Measurements from ENCODE around the gene SPINT1.
A peak's percentile ranks its signal among the peaks of the same experiment; 100 is the strongest.

Gene SPINT1

GRCh38 chr15:40900256-40901052, 56.6 kb downstream of the SPINT1 start:
- TF ChIP-seq CTCF (IDR thresholded peaks at IDR 0.05; ENCODE audit: low read depth, low read length): no peak
- Histone ChIP-seq H3K4me3 (ENCODE audit: low read depth, low read length) (no peak overlapping the region), H3K9me3 (ENCODE audit: severe bottlenecking) (no peaks in the 10 kb centered on the region), H3K27ac (no peak overlapping the region), H3K27me3 (ENCODE audit: insufficient read depth, low read depth, severe bottlenecking) (no peaks in the 10 kb centered on the region), H3K36me3 (peaks cover 83% of the 10 kb centered on the region)
- no peak for DNase-seq

- no peak for TF ChIP-seq CTCF (IDR thresholded peaks at IDR 0.05; ENCODE audit: low read depth, low read length)
These were observed 57.2 kb downstream of the SPINT1 start for GRCh38 chr15:40901053-40901443.

GRCh38 chr15:40902605-40903561, 59.0 kb downstream of the SPINT1 start:
- Histone ChIP-seq H3K9me3 (ENCODE audit: severe bottlenecking) (no peaks in the 10 kb centered on the region), H3K27ac (no peak overlapping the region), H3K36me3 (peaks cover 64% of the 10 kb centered on the region), H3K27me3 (ENCODE audit: insufficient read depth, low read depth, severe bottlenecking) (no peaks in the 10 kb centered on the region), H3K4me3 (ENCODE audit: low read depth, low read length) (no peak overlapping the region)
- no peak for TF ChIP-seq CTCF (IDR thresholded peaks at IDR 0.05; ENCODE audit: low read depth, low read length)
- no peak for DNase-seq

More at GRCh38 chr15:40901053-40901443, 57.2 kb downstream of the SPINT1 start:
- DNase-seq: no peak
- no peaks in the 10 kb centered on the region for H3K27me3 ChIP-seq (ENCODE audit: insufficient read depth, low read depth, severe bottlenecking)
- no peak overlapping the region for H3K27ac ChIP-seq
- H3K9me3 ChIP-seq (ENCODE audit: severe bottlenecking): no peaks in the 10 kb centered on the region
- H3K36me3 ChIP-seq: peaks cover 79% of the 10 kb centered on the region
- no peak overlapping the region for H3K4me3 ChIP-seq (ENCODE audit: low read depth, low read length)

- DNase-seq: no peak
- Histone ChIP-seq H3K36me3 (peaks cover 51% of the 10 kb centered on the region), H3K27ac (no peak overlapping the region), H3K27me3 (ENCODE audit: insufficient read depth, low read depth, severe bottlenecking) (no peaks in the 10 kb centered on the region), H3K9me3 (ENCODE audit: severe bottlenecking) (no peaks in the 10 kb centered on the region), H3K4me3 (ENCODE audit: low read depth, low read length) (no peak overlapping the region)
- TF ChIP-seq CTCF (IDR thresholded peaks at IDR 0.05; ENCODE audit: low read depth, low read length): no peak
These were observed 60.8 kb downstream of the SPINT1 start for GRCh38 chr15:40904552-40905201.

GRCh38 chr15:40906091-40906990, 62.5 kb downstream of the SPINT1 start:
- peak; percentile 92 for DNase-seq
- TF ChIP-seq CTCF (IDR thresholded peaks at IDR 0.05; ENCODE audit: low read depth, low read length): peak; percentile 93
- Histone ChIP-seq H3K4me3 (ENCODE audit: low read depth, low read length) (peak overlapping the region; percentile 57), H3K36me3 (peaks cover 34% of the 10 kb centered on the region), H3K9me3 (ENCODE audit: severe bottlenecking) (no peaks in the 10 kb centered on the region), H3K27me3 (ENCODE audit: insufficient read depth, low read depth, severe bottlenecking) (no peaks in the 10 kb centered on the region), H3K27ac (peak overlapping the region; percentile 76)

All from WERI-Rb-1 (cell line).